SK-N-SH (cell line): Measurements from ENCODE around the gene ISLR. TPM values are rescaled to one million over a fixed set of nuclear protein-coding genes. Genes with fewer than 3 reads are reported as not detected.
A peak's percentile ranks its signal among the peaks of the same experiment; 100 is the strongest.

Experiments used
- CTCF ChIA-PET: fragments of 300-600, 350-600 bp; formaldehyde crosslinking; extraction: SDS; loops from one replicate; lab custom pipeline; 2021; lab: Yijun Ruan, JAX
- POLR2A ChIA-PET: fragments of 350-600 bp; sonication (Branson Sonifier 250); formaldehyde crosslinking; extraction: SDS; loops from one replicate; lab custom pipeline; 2020; ENCODE audit warnings: antibody characterized with exemption, inconsistent platforms; lab: Yijun Ruan, JAX
- DNase-seq: peaks from one replicate; pipeline ENCODE4 v3.0.0; 2012
- H2AFZ ChIP-seq: fragments of 200-600 bp; sonication (generic); 2 replicates; pipeline ENCODE4 v1.8.1; 2016; ENCODE audit warnings: antibody characterized with exemption, mild to moderate bottlenecking, low read depth
- H3F3A ChIP-seq: fragments of 200-600 bp; sonication (generic); replicated peaks from 2 replicates; pipeline ENCODE3; 2016; ENCODE audit warnings: antibody characterized with exemption, mild to moderate bottlenecking; ENCODE audit not compliant: insufficient read depth
- H3K27ac ChIP-seq, 2 experiments: fragments of 200-500 bp in 1 of 2; fragments of 200-600 bp in 1 of 2; sonication (Bioruptor generic) in 1 of 2; sonication (generic), shearing (Covaris generic) in 1 of 2; 2 replicates each; pipeline versions ENCODE4 v1.5.1 to v1.6.1; 2014 to 2016; ENCODE audit warnings: low read depth in 2 of 2, inconsistent platforms in 1 of 2, low read length in 1 of 2, mild to moderate bottlenecking in 1 of 2, mixed read lengths in 1 of 2
- H3K27me3 ChIP-seq: fragments of 200-600 bp; sonication (generic), shearing (Covaris generic); 2 replicates; pipeline ENCODE4 v1.6.1; 2016; ENCODE audit warnings: mixed run types; ENCODE audit not compliant: insufficient read depth
- H3K36me3 ChIP-seq, 2 experiments: fragments of 200-500 bp in 1 of 2; fragments of 200-600 bp in 1 of 2; sonication (Bioruptor generic) in 1 of 2; sonication (generic) in 1 of 2; replicated peaks in 1 of 2; 2 replicates each; pipeline versions ENCODE3 to v1.5.1; 2014 to 2016; ENCODE audit warnings: low read length in 1 of 2, mild to moderate bottlenecking in 1 of 2; ENCODE audit not compliant: insufficient read depth in 2 of 2, control insufficient read depth in 1 of 2
- H3K4me1 ChIP-seq, 2 experiments: fragments of 200-500 bp in 1 of 2; fragments of 200-600 bp in 1 of 2; sonication (Bioruptor generic) in 1 of 2; sonication (generic), shearing (Covaris generic) in 1 of 2; 2 replicates each; pipeline versions ENCODE4 v1.5.1 to v1.6.1; 2014 to 2016; ENCODE audit warnings: low read depth in 1 of 2, low read length in 1 of 2, mixed run types in 1 of 2; ENCODE audit not compliant: insufficient read depth in 2 of 2, control insufficient read depth in 1 of 2
- H3K4me2 ChIP-seq: fragments of 200-600 bp; sonication (generic), shearing (Covaris generic); 2 replicates; pipeline ENCODE4 v1.6.1; 2017; ENCODE audit warnings: mixed run types
- H3K4me3 ChIP-seq, 2 experiments: fragments of 200-500 bp in 1 of 2; fragments of 200-600 bp in 1 of 2; sonication (Bioruptor generic) in 1 of 2; sonication (generic), shearing (Covaris generic) in 1 of 2; 2 replicates each; pipeline versions ENCODE4 v1.5.1 to v1.8.1; 2014 to 2016; ENCODE audit warnings: low read depth in 2 of 2, inconsistent platforms in 1 of 2, low read length in 1 of 2, mild to moderate bottlenecking in 1 of 2, mixed read lengths in 1 of 2, moderate library complexity in 1 of 2
- H3K79me2 ChIP-seq: fragments of 200-600 bp; sonication (generic); 2 replicates; pipeline ENCODE4 v1.8.1; 2017; ENCODE audit warnings: mild to moderate bottlenecking; ENCODE audit not compliant: insufficient read depth
- H3K9ac ChIP-seq: fragments of 200-600 bp; sonication (generic); 2 replicates; pipeline ENCODE4 v1.6.1; 2017; ENCODE audit warnings: mixed run types
- H3K9me2 ChIP-seq: fragments of 200-600 bp; sonication (generic); 2 replicates; pipeline ENCODE4 v1.6.1; 2017; ENCODE audit warnings: mixed run types
- H3K9me3 ChIP-seq: fragments of 200-600 bp; sonication (generic); 2 replicates; pipeline ENCODE4 v1.6.1; 2017; ENCODE audit warnings: mixed run types, mild to moderate bottlenecking, moderate library complexity
- H4K20me1 ChIP-seq: fragments of 200-600 bp; sonication (generic); 2 replicates; pipeline ENCODE4 v1.6.1; 2017; ENCODE audit warnings: mild to moderate bottlenecking, mixed run types; ENCODE audit not compliant: insufficient read depth
- ELF1 ChIP-seq: IDR thresholded peaks from 2 replicates; pipeline ENCODE4 v1.4.0; 2012
- IRF3 ChIP-seq: fragments of 150-350 bp; IDR thresholded peaks from 2 replicates; pipeline ENCODE4 v1.6.1; 2016; ENCODE audit warnings: mild to moderate bottlenecking, low read depth, low read length
- NRF1 ChIP-seq: IDR thresholded peaks from 2 replicates; pipeline ENCODE4 v1.6.1; 2012; ENCODE audit warnings: low read depth, mild to moderate bottlenecking, low read length
- POLR2AphosphoS5 ChIP-seq: IDR thresholded peaks from 2 replicates; pipeline ENCODE4 v1.6.1; 2012; ENCODE audit warnings: low read depth, low read length
- SIN3A ChIP-seq: IDR thresholded peaks from 2 replicates; pipeline ENCODE4 v1.6.1; 2012; ENCODE audit warnings: low read depth, mild to moderate bottlenecking, low read length, moderate library complexity, borderline replicate concordance
- TAF1 ChIP-seq: IDR thresholded peaks from 2 replicates; pipeline ENCODE4 v1.6.1; 2012; ENCODE audit warnings: low read depth, mild to moderate bottlenecking, low read length, moderate library complexity, borderline replicate concordance
- USF2 ChIP-seq: fragments of 150-350 bp; IDR thresholded peaks from 2 replicates; pipeline ENCODE4 v1.6.1; 2017; ENCODE audit warnings: antibody characterized with exemption, low read length, low read depth, borderline replicate concordance
- WGBS: methylation state at CpG from one replicate; pipeline ENCODE4 v1.1.6; 2017; ENCODE audit warnings: low lambda C conversion rate; 5-methylcytosine and 5-hydroxymethylcytosine counted together
- polyA plus RNA-seq, 3 experiments: library from polyadenylated mRNA; depleted of rRNA; stranded (reverse); fragments of >200 nt; gene quantifications; 2 replicates each; pipeline ENCODE4 v1.2.3, GENCODE V29; 2012
- TF ChIP-seq, protein P1 (sequence below): fragments of 200-600 bp; sonication (generic); IDR thresholded peaks from 2 replicates; pipeline ENCODE4 v1.6.1; 2017; ENCODE audit warnings: antibody characterized with exemption, mild to moderate bottlenecking, moderate library complexity
- TF ChIP-seq, protein P2 (sequence below): IDR thresholded peaks from 2 replicates; pipeline ENCODE4 v1.4.0; 2012; ENCODE audit warnings: low read depth, borderline replicate concordance

Gene ISLR
- polyA plus RNA-seq, 1 of the 3 experiments (the other 2 are of a cell fraction): 7.3 TPM

DNA sequence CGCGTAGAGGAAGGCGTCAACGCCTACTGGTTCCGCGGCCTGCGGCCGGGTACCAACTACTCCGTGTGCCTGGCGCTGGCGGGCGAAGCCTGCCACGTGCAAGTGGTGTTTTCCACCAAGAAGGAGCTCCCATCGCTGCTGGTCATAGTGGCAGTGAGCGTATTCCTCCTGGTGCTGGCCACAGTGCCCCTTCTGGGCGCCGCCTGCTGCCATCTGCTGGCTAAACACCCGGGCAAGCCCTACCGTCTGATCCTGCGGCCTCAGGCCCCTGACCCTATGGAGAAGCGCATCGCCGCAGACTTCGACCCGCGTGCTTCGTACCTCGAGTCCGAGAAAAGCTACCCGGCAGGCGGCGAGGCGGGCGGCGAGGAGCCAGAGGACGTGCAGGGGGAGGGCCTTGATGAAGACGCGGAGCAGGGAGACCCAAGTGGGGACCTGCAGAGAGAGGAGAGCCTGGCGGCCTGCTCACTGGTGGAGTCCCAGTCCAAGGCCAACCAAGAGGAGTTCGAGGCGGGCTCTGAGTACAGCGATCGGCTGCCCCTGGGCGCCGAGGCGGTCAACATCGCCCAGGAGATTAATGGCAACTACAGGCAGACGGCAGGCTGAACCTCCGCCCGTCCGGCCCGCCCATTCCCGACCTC lies 39.0 kb upstream of the ISLR start:
- 99% methylated on average over 29 of the region's 53 CpGs for WGBS
- peaks cover 16% of the 10 kb centered on the region for H3K27me3 ChIP-seq
- TF ChIP-seq, protein P1, sequence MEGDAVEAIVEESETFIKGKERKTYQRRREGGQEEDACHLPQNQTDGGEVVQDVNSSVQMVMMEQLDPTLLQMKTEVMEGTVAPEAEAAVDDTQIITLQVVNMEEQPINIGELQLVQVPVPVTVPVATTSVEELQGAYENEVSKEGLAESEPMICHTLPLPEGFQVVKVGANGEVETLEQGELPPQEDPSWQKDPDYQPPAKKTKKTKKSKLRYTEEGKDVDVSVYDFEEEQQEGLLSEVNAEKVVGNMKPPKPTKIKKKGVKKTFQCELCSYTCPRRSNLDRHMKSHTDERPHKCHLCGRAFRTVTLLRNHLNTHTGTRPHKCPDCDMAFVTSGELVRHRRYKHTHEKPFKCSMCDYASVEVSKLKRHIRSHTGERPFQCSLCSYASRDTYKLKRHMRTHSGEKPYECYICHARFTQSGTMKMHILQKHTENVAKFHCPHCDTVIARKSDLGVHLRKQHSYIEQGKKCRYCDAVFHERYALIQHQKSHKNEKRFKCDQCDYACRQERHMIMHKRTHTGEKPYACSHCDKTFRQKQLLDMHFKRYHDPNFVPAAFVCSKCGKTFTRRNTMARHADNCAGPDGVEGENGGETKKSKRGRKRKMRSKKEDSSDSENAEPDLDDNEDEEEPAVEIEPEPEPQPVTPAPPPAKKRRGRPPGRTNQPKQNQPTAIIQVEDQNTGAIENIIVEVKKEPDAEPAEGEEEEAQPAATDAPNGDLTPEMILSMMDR: peak; percentile 32
- TF ChIP-seq ELF1: no peak

DNA sequence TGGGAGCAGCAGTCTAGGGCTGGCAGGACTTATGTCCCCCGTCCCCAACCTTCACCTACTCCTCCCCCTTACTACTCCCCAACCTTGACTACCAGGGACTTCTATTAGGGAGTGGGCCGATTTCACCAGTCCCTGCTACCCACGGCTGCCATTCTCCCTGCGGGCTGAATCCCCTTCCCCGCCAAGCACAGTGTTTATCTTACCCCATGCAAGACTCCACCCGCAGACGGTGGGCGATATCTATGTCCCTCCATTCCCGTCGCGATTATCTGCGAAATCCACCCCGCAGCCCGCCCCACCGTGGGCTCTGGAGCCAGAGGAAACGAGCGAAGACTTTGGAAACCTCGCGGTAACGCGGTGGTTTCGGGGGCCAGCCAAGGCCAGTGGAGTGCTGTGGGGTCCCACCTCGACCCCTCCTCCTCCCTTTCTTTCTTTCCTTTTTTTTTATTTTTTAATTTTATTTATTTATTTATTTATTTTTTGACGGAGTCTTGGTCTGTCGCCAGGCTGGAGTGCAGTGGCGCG lies 38.4 kb upstream of the ISLR start:
- Histone ChIP-seq H3K9ac (no peak overlapping the region), H3K9me2 (no peaks in the 10 kb centered on the region), H3F3A (peaks cover 7% of the 10 kb centered on the region), H3K79me2 (no peaks in the 10 kb centered on the region), H3K9me3 (no peaks in the 10 kb centered on the region), H3K4me1 (peaks cover 13 to 37% of the 10 kb centered on the region in 2 experiments; a peak in 3 of 4 replicates), H3K27ac (no peak overlapping the region; a peak in 2 of 4 replicates), H4K20me1 (no peaks in the 10 kb centered on the region), H2AFZ (no peak overlapping the region), H3K4me2 (no peak overlapping the region), H3K27me3 (peaks cover 11% of the 10 kb centered on the region; the same call in 1 of the 2 replicates)
- CTCF ChIA-PET: interaction anchor here (0.9 to 3.0 kb wide), 9 partner anchors 10 to 186 kb away, joined by 3 to 9 read pairs (median 5); no protein-coding TSS in a partner anchor
- TF ChIP-seq, protein P1: no peak
- TF ChIP-seq, protein P2, sequence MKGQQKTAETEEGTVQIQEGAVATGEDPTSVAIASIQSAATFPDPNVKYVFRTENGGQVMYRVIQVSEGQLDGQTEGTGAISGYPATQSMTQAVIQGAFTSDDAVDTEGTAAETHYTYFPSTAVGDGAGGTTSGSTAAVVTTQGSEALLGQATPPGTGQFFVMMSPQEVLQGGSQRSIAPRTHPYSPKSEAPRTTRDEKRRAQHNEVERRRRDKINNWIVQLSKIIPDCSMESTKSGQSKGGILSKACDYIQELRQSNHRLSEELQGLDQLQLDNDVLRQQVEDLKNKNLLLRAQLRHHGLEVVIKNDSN: no peak
- no peak for TF ChIP-seq POLR2AphosphoS5
- no peak for TF ChIP-seq NRF1
- no peak for TF ChIP-seq IRF3
- TF ChIP-seq ELF1: no peak
- no peak for TF ChIP-seq USF2
- TF ChIP-seq SIN3A: no peak
- TF ChIP-seq TAF1: no peak
- TF ChIP-seq, all 33 proteins: peak for 0
- 94% methylated on average over 27 of the region's 27 CpGs for WGBS
- POLR2A ChIA-PET: interaction anchor here (0.9 to 1.3 kb wide), 3 partner anchors 62 to 70 kb away, joined by 3 to 5 read pairs (median 3); partner anchors contain the start of gene STRA6
- no peak for DNase-seq
- Histone ChIP-seq H3K36me3 (no peaks in the 10 kb centered on the region), H3K4me3 (no peak overlapping the region)

More for the DNA sequence above, 39.0 kb upstream of the ISLR start:
- H3K27ac ChIP-seq: no peak overlapping the region; a peak in 1 of 4 replicates
- peaks cover 7% of the 10 kb centered on the region for H3F3A ChIP-seq
- no peak overlapping the region for H2AFZ ChIP-seq
- no peaks in the 10 kb centered on the region for H3K36me3 ChIP-seq
- no peak overlapping the region for H3K4me2 ChIP-seq
- no peaks in the 10 kb centered on the region for H3K9me3 ChIP-seq
- CTCF ChIA-PET: interaction anchor here (0.6 to 3.0 kb wide), 9 partner anchors 35 to 174 kb away, joined by 3 to 9 read pairs (median 4); no protein-coding TSS in a partner anchor
- H3K9ac ChIP-seq: no peak overlapping the region
- H3K4me3 ChIP-seq: no peak overlapping the region
- POLR2A ChIA-PET: no interaction called here
- H3K9me2 ChIP-seq: no peaks in the 10 kb centered on the region
- no peaks in the 10 kb centered on the region for H4K20me1 ChIP-seq
- DNase-seq: no peak
- H3K4me1 ChIP-seq: peaks cover 12 to 37% of the 10 kb centered on the region in 2 experiments; a peak in 3 of 4 replicates
- H3K79me2 ChIP-seq: no peaks in the 10 kb centered on the region
